ENCODE data around the gene SEMA5B.

SEMA5B gene

GRCh38 chr3:123055352-123055751, 27.8 kb upstream of the SEMA5B start:
- DNase-seq: no peak

GRCh38 chr3:123054931-123055330, 27.4 kb upstream of the SEMA5B start:
- DNase-seq: no peak

- no peak for DNase-seq
Observed at GRCh38 chr3:123054109-123054778, 26.7 kb upstream of the SEMA5B start.

- peak; percentile 16 for DNase-seq
Observed at GRCh38 chr3:123053107-123053506, 25.5 kb upstream of the SEMA5B start.

GRCh38 chr3:123050666-123051065, 23.1 kb upstream of the SEMA5B start:
- DNase-seq: no peak

GRCh38 chr3:123048480-123049237, 21.1 kb upstream of the SEMA5B start:
- DNase-seq: no peak

- DNase-seq: no peak
Observed at GRCh38 chr3:123047062-123047319, 19.4 kb upstream of the SEMA5B start.

GRCh38 chr3:123046262-123047061, 18.9 kb upstream of the SEMA5B start:
- DNase-seq: no peak

GRCh38 chr3:123044981-123045763, 17.6 kb upstream of the SEMA5B start:
- DNase-seq: no peak

GRCh38 chr3:123042413-123042812, 14.8 kb upstream of the SEMA5B start:
- no peak for DNase-seq

GRCh38 chr3:123039178-123039577, 11.6 kb upstream of the SEMA5B start:
- DNase-seq: no peak

GRCh38 chr3:123038751-123039150, 11.2 kb upstream of the SEMA5B start:
- no peak for DNase-seq

GRCh38 chr3:123037015-123037375, 9.4 kb upstream of the SEMA5B start:
- no peak for DNase-seq

- peak; percentile 87 for DNase-seq
Observed at GRCh38 chr3:123036352-123037014, 8.9 kb upstream of the SEMA5B start.

GRCh38 chr3:123034996-123035395, 7.4 kb upstream of the SEMA5B start:
- no peak for DNase-seq

GRCh38 chr3:123034120-123034519, 6.6 kb upstream of the SEMA5B start:
- no peak for DNase-seq

- no peak for DNase-seq
Observed at GRCh38 chr3:123032057-123032456, 4.5 kb upstream of the SEMA5B start.

- DNase-seq: no peak
Observed at GRCh38 chr3:123031051-123031450, 3.5 kb upstream of the SEMA5B start.

- peak; percentile 56 for DNase-seq
Observed at GRCh38 chr3:123028233-123028828, 768 bp upstream of the SEMA5B start.

- DNase-seq: peak; percentile 22
Observed at GRCh38 chr3:123026565-123027291, 835 bp downstream of the SEMA5B start.

All from inflammatory macrophage treated with lipopolysaccharide for 4 hours (primary cell).